Measurements from ENCODE around the gene RAB37. TPM values are rescaled to one million over a fixed set of nuclear protein-coding genes. Genes with fewer than 3 reads are reported as not detected.

The RAB37 gene
- total RNA-seq, 1 donor = not detected

DNA sequence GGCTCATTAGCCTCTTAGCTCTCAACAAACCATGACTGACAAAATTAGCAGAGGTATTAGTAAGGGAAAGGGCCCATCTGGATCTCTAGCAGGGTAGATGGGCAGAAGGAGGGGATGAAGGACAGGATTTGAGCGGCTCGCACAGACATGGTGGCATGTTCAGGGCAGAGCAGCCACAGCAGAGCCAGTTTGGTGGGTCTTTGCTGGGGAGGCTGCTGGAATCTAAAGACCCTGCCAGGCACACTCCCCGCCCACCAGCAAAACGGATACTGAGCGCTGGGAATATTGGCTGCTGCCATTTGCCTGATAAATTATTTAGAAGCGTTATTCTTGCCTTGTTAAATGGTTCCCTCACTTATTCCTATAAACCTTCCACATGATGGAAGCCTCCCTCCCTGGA is 59.8 kb downstream of the RAB37 start:
- DNase-seq (ENCODE audit: low read depth) = no peak
- TF ChIP-seq, protein P1, sequence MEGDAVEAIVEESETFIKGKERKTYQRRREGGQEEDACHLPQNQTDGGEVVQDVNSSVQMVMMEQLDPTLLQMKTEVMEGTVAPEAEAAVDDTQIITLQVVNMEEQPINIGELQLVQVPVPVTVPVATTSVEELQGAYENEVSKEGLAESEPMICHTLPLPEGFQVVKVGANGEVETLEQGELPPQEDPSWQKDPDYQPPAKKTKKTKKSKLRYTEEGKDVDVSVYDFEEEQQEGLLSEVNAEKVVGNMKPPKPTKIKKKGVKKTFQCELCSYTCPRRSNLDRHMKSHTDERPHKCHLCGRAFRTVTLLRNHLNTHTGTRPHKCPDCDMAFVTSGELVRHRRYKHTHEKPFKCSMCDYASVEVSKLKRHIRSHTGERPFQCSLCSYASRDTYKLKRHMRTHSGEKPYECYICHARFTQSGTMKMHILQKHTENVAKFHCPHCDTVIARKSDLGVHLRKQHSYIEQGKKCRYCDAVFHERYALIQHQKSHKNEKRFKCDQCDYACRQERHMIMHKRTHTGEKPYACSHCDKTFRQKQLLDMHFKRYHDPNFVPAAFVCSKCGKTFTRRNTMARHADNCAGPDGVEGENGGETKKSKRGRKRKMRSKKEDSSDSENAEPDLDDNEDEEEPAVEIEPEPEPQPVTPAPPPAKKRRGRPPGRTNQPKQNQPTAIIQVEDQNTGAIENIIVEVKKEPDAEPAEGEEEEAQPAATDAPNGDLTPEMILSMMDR (IDR thresholded peaks at IDR 0.05; ENCODE audit: insufficient read depth, low read depth, low read length) = no peak
- H3K4me3 ChIP-seq (ENCODE audit: low read depth, low read length) = no peak overlapping the region

Other genes starting within 250 kb of the RAB37 start
- not detected in 2 replicates for gene CD300LB, start 205.8 kb upstream of the RAB37 start, total RNA-seq
- gene CD300C, start 191.1 kb upstream of the RAB37 start, total RNA-seq = not detected in 2 replicates
- not detected in 2 replicates for gene CD300H, start 169.7 kb upstream of the RAB37 start, total RNA-seq
- not detected in 2 replicates for gene CD300LD, start 145.0 kb upstream of the RAB37 start, total RNA-seq
- gene CD300E, start 113.5 kb upstream of the RAB37 start, total RNA-seq = not detected in 2 replicates
- gene CD300LF, start 24.3 kb upstream of the RAB37 start, total RNA-seq = not detected in 2 replicates
- 18.0 and 20.7 TPM in 2 replicates for gene NHERF1, start 11.4 kb downstream of the RAB37 start, total RNA-seq
- gene NAT9, start 39.1 kb downstream of the RAB37 start, total RNA-seq = 32.0 and 34.8 TPM in 2 replicates
- gene GRIN2C, start 122.6 kb downstream of the RAB37 start, total RNA-seq = under 0.01 and 0.32 TPM in 2 replicates
- gene FDXR, start 135.7 kb downstream of the RAB37 start, total RNA-seq = 19.6 and 20.7 TPM in 2 replicates
- not detected in 2 replicates for gene FADS6, start 156.4 kb downstream of the RAB37 start, total RNA-seq
- not detected in 2 replicates for gene USH1G, start 186.0 kb downstream of the RAB37 start, total RNA-seq
- gene OTOP2, start 187.0 kb downstream of the RAB37 start, total RNA-seq = not detected in 2 replicates
- gene OTOP3, start 198.6 kb downstream of the RAB37 start, total RNA-seq = not detected in 2 replicates
- 3.5 and 4.3 TPM in 2 replicates for gene HID1, start 235.5 kb downstream of the RAB37 start, total RNA-seq

Measured in fibroblast of villous mesenchyme (primary cell).